B cell (primary cell): ENCODE results near the gene PRSS50.

Source experiments
- EZH2 ChIP-seq: IDR thresholded peaks from 2 replicates; pipeline ENCODE4 v1.6.1; 2012; ENCODE audit warnings: borderline replicate concordance, low read depth, mild to moderate bottlenecking, moderate library complexity, low read length; ENCODE audit not compliant: insufficient read depth, poor library complexity, severe bottlenecking
- TF ChIP-seq, protein P1 (sequence below): fragments of 200-600 bp; IDR thresholded peaks from one replicate; pipeline ENCODE4 v1.8.0; 2022; ENCODE audit warnings: antibody characterized with exemption, mild to moderate bottlenecking

DNA sequence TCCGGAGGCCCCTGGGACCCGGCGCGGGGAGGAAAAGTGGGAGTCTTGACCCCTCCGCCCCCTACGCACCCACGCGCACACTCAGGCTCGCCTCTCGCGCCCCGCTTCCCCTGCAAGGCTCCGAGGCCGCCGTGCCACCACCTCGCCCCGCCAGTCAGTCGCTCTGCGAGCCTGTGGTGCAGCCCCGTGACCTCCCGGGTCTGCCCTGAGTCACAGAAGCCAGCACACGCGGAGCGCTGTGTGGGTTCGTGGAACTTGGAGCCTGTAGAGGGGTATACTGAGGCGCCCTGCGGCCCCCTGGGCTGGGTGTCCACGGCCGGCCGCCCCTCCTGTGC is 23.8 kb downstream of the PRSS50 start:
- TF ChIP-seq, protein P1, sequence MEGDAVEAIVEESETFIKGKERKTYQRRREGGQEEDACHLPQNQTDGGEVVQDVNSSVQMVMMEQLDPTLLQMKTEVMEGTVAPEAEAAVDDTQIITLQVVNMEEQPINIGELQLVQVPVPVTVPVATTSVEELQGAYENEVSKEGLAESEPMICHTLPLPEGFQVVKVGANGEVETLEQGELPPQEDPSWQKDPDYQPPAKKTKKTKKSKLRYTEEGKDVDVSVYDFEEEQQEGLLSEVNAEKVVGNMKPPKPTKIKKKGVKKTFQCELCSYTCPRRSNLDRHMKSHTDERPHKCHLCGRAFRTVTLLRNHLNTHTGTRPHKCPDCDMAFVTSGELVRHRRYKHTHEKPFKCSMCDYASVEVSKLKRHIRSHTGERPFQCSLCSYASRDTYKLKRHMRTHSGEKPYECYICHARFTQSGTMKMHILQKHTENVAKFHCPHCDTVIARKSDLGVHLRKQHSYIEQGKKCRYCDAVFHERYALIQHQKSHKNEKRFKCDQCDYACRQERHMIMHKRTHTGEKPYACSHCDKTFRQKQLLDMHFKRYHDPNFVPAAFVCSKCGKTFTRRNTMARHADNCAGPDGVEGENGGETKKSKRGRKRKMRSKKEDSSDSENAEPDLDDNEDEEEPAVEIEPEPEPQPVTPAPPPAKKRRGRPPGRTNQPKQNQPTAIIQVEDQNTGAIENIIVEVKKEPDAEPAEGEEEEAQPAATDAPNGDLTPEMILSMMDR: no peak
- no peak for TF ChIP-seq EZH2
